Esophagus muscularis mucosa (tissue), 4 donors: Measurements from ENCODE around the gene PLEK2.

Source experiments
- EP300 ChIP-seq: sonication (generic); formaldehyde crosslinking; IDR thresholded peaks from one replicate; pipeline ENCODE4 v1.6.1; 2017; ENCODE audit warnings: antibody characterized with exemption
- POLR2A ChIP-seq: fragments of 450-650 bp; IDR thresholded peaks from one replicate; pipeline ENCODE4 v1.6.1; 2017; ENCODE audit warnings: antibody characterized with exemption, moderate library complexity, mild to moderate bottlenecking, low read depth
- POLR2AphosphoS5 ChIP-seq, 2 donors: sonication (generic); formaldehyde crosslinking; IDR thresholded peaks; one replicate each; pipeline ENCODE4 v1.6.1; 2017; ENCODE audit warnings: antibody characterized with exemption in 2 of 2
- TF ChIP-seq, protein P1 (sequence below), 3 experiments: fragments of 200-600 bp in 2 of 3; fragments of 450-650 bp in 1 of 3; sonication (generic) in 2 of 3; IDR thresholded peaks; one replicate each; pipeline ENCODE4 v1.5.1; 2017 to 2019; ENCODE audit warnings: antibody characterized with exemption in 3 of 3, mild to moderate bottlenecking in 2 of 3, moderate library complexity in 1 of 3

GRCh38 chr14:67429510-67430205 is 17.7 kb upstream of the PLEK2 start:
- TF ChIP-seq, protein P1, sequence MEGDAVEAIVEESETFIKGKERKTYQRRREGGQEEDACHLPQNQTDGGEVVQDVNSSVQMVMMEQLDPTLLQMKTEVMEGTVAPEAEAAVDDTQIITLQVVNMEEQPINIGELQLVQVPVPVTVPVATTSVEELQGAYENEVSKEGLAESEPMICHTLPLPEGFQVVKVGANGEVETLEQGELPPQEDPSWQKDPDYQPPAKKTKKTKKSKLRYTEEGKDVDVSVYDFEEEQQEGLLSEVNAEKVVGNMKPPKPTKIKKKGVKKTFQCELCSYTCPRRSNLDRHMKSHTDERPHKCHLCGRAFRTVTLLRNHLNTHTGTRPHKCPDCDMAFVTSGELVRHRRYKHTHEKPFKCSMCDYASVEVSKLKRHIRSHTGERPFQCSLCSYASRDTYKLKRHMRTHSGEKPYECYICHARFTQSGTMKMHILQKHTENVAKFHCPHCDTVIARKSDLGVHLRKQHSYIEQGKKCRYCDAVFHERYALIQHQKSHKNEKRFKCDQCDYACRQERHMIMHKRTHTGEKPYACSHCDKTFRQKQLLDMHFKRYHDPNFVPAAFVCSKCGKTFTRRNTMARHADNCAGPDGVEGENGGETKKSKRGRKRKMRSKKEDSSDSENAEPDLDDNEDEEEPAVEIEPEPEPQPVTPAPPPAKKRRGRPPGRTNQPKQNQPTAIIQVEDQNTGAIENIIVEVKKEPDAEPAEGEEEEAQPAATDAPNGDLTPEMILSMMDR (IDR thresholded peaks at IDR 0.05) = no peak
- no peak for TF ChIP-seq POLR2A
- no peak for TF ChIP-seq POLR2AphosphoS5 (IDR thresholded peaks at IDR 0.05)
- no peak for TF ChIP-seq EP300
